ENCODE data around the gene LENG9. TPM values are rescaled to one million over a fixed set of nuclear protein-coding genes. Genes with fewer than 3 reads are reported as not detected.

LENG9 gene
- total and polyA plus RNA-seq, 2 of the 13 experiments (the other 11 are each of a cell fraction or from before 2014, with no cell fraction given), result 0.75 to 2.9 TPM

- TF ChIP-seq ZSCAN25 (CRISPR knock-in tag; IDR thresholded peaks at IDR 0.05) (no peak), ZNF253 (CRISPR knock-in tag; IDR thresholded peaks at IDR 0.05; ENCODE audit: borderline replicate concordance) (peak; percentile 75; the same call in 1 of the 2 replicates), YEATS4 (CRISPR knock-in tag; IDR thresholded peaks at IDR 0.05; ENCODE audit: borderline replicate concordance) (peak; percentile 84), E2F5 (CRISPR knock-in tag; conservative IDR thresholded peaks at IDR 0.05) (peak; percentile 46; the same call in 1 of the 2 replicates), CERS6 (CRISPR knock-in tag; IDR thresholded peaks at IDR 0.05) (0 out of 2 replicates have a peak, but pooled peaks have one; percentile 74), ETV6 (CRISPR knock-in tag; conservative IDR thresholded peaks at IDR 0.05) (no peak), ZNF615 (CRISPR knock-in tag; IDR thresholded peaks at IDR 0.05; ENCODE audit: borderline replicate concordance) (no peak), MAFK (conservative IDR thresholded peaks at IDR 0.05 in 1 of 2, IDR thresholded peaks at IDR 0.05 in 1 of 2; ENCODE audit: low read length in 2 of 2) (no peak), KDM3A (CRISPR knock-in tag; IDR thresholded peaks at IDR 0.05; ENCODE audit: low read depth) (no peak), ZBTB25 (CRISPR knock-in tag; IDR thresholded peaks at IDR 0.05) (no peak), ZNF17 (CRISPR knock-in tag; IDR thresholded peaks at IDR 0.05) (no peak), WIZ (CRISPR knock-in tag; IDR thresholded peaks at IDR 0.05) (no peak; the same call in 1 of the 2 replicates), ZNF704 (CRISPR knock-in tag; IDR thresholded peaks at IDR 0.05; ENCODE audit: borderline replicate concordance) (no peak), MYC (CRISPR knock-in tag; IDR thresholded peaks at IDR 0.05; ENCODE audit: borderline replicate concordance) (peak; percentile 93; the same call in 1 of the 2 replicates), ZBTB21 (CRISPR knock-in tag; IDR thresholded peaks at IDR 0.05) (no peak), FOSL1 (CRISPR knock-in tag; IDR thresholded peaks at IDR 0.05; ENCODE audit: borderline replicate concordance) (0 out of 2 replicates have a peak, but pooled peaks have one; percentile 18), KLF6 (CRISPR knock-in tag; IDR thresholded peaks at IDR 0.05) (no peak; the same call in 1 of the 2 replicates), ZNF224 (CRISPR knock-in tag; IDR thresholded peaks at IDR 0.05) (no peak), SNAI1 (CRISPR knock-in tag; IDR thresholded peaks at IDR 0.05; ENCODE audit: borderline replicate concordance) (no peak; the same call in 1 of the 2 replicates), MED8 (CRISPR knock-in tag; IDR thresholded peaks at IDR 0.05; ENCODE audit: insufficient replicate concordance) (peak; percentile 84), ZNF678 (CRISPR knock-in tag; IDR thresholded peaks at IDR 0.05) (no peak), FOXA1 (IDR thresholded peaks at IDR 0.05) (no peak), FOXA1 (CRISPR knock-in tag; IDR thresholded peaks at IDR 0.05) (no peak), ZBTB46 (CRISPR knock-in tag; IDR thresholded peaks at IDR 0.05; ENCODE audit: borderline replicate concordance) (no peak), NCOA2 (CRISPR knock-in tag; IDR thresholded peaks at IDR 0.05) (no peak)
Observed at GRCh38 chr19:54462655-54463530, 685 bp downstream of the LENG9 start (continued).

All from HepG2 (cell line).